PFSK-1 (cell line): ENCODE results near the gene HTR2A.

Experiments used
- FOXP2 ChIP-seq: optimal IDR thresholded peaks from 2 replicates; pipeline ENCODE3; 2011; ENCODE audit warnings: borderline replicate concordance, control low read depth, inconsistent platforms; ENCODE audit not compliant: insufficient read depth; ENCODE audit errors: extremely low read length, extremely low read depth
- POLR2AphosphoS5 ChIP-seq: IDR thresholded peaks from 2 replicates; pipeline ENCODE4 v1.6.1; 2012; ENCODE audit warnings: low read depth, mild to moderate bottlenecking, control low read depth, low read length, moderate library complexity
- REST ChIP-seq, 2 experiments: IDR thresholded peaks; 2 replicates each; pipeline versions ENCODE4 v1.6.1 to v1.8.0; 2011 to 2012; ENCODE audit warnings: low read depth in 2 of 2, low read length in 2 of 2, control low read depth in 1 of 2, inconsistent platforms in 1 of 2, mild to moderate bottlenecking in 1 of 2, moderate library complexity in 1 of 2; ENCODE audit not compliant: insufficient read depth in 1 of 2
- SIN3A ChIP-seq: IDR thresholded peaks from 2 replicates; pipeline ENCODE4 v1.6.1; 2012; ENCODE audit warnings: mild to moderate bottlenecking, low read length, moderate library complexity, borderline replicate concordance; ENCODE audit not compliant: insufficient read depth
- TAF1 ChIP-seq: IDR thresholded peaks from 2 replicates; pipeline ENCODE4 v1.6.1; 2012; ENCODE audit warnings: low read length, control low read depth, borderline replicate concordance; ENCODE audit not compliant: insufficient read depth

Gene HTR2A

GRCh38 chr13:46914341-46914740 is 17.5 kb upstream of the HTR2A start:
- TF ChIP-seq POLR2AphosphoS5 (no peak), FOXP2 (no peak), REST (IDR thresholded peaks at IDR 0.05; ENCODE audit: insufficient read depth in 1 of 2, low read depth in 2 of 2, low read length in 2 of 2) (no peak), TAF1 (no peak), SIN3A (no peak)

GRCh38 chr13:46913757-46914156 is 16.9 kb upstream of the HTR2A start:
- TF ChIP-seq REST (IDR thresholded peaks at IDR 0.05; ENCODE audit: insufficient read depth in 1 of 2, low read depth in 2 of 2, low read length in 2 of 2) (no peak), SIN3A (no peak), TAF1 (no peak), POLR2AphosphoS5 (no peak), FOXP2 (no peak)

GRCh38 chr13:46909042-46909441 is 12.2 kb upstream of the HTR2A start:
- TF ChIP-seq REST (IDR thresholded peaks at IDR 0.05; ENCODE audit: insufficient read depth in 1 of 2, low read depth in 2 of 2, low read length in 2 of 2) (no peak), POLR2AphosphoS5 (no peak), TAF1 (no peak), SIN3A (no peak), FOXP2 (no peak)

- TF ChIP-seq SIN3A (no peak), TAF1 (no peak), REST (IDR thresholded peaks at IDR 0.05; ENCODE audit: insufficient read depth in 1 of 2, low read depth in 2 of 2, low read length in 2 of 2) (no peak), POLR2AphosphoS5 (no peak), FOXP2 (no peak)
These were observed 11.6 kb upstream of the HTR2A start for GRCh38 chr13:46908501-46908900.

GRCh38 chr13:46906405-46906804 is 9.6 kb upstream of the HTR2A start:
- TF ChIP-seq FOXP2 (no peak), TAF1 (no peak), SIN3A (no peak), POLR2AphosphoS5 (no peak), REST (IDR thresholded peaks at IDR 0.05; ENCODE audit: insufficient read depth in 1 of 2, low read depth in 2 of 2, low read length in 2 of 2) (no peak)
